Gastroesophageal sphincter (tissue), 4 donors: ENCODE results near the gene ACSL5. TPM values are rescaled to one million over a fixed set of nuclear protein-coding genes. Genes with fewer than 3 reads are reported as not detected.

Experiments used
- ATAC-seq: fragments of 150-250 bp; one replicate; pipeline ENCODE4 v1.9.1; 2016; ENCODE audit warnings: mild to moderate bottlenecking, moderate library complexity
- H3K27ac ChIP-seq, 4 donors: fragments of 200-600 bp; sonication (generic) in 3 of 4; 1 replicate in 3 of 4; 2 replicates in 1 of 4; pipeline ENCODE4 v1.5.1; 2016 to 2019
- H3K27me3 ChIP-seq: fragments of 200-600 bp; sonication (generic); one replicate; pipeline ENCODE4 v1.5.1; 2019
- H3K36me3 ChIP-seq, 2 donors: fragments of 200-600 bp; sonication (generic); one replicate each; pipeline ENCODE4 v1.5.1; 2019; ENCODE audit warnings: control low read depth in 1 of 2
- H3K4me1 ChIP-seq, 3 donors: fragments of 200-600 bp; sonication (generic); 1 replicate in 2 of 3; 2 replicates in 1 of 3; pipeline ENCODE4 v1.5.1; 2016 to 2019; ENCODE audit warnings: control low read depth in 2 of 3
- H3K4me3 ChIP-seq, 2 donors: fragments of 200-600 bp; sonication (generic); one replicate each; pipeline ENCODE4 v1.5.1; 2019; ENCODE audit warnings: mild to moderate bottlenecking in 1 of 2, moderate library complexity in 1 of 2
- H3K9me3 ChIP-seq, 3 donors: fragments of 200-600 bp; sonication (generic); one replicate each; pipeline ENCODE4 v1.5.1; 2017 to 2019; ENCODE audit warnings: control low read depth in 2 of 3
- CTCF ChIP-seq, 4 experiments: fragments of 200-600 bp in 2 of 4; fragments of 450-650 bp in 2 of 4; sonication (generic) in 1 of 4; IDR thresholded peaks; one replicate each; pipeline ENCODE4 v1.5.1; 2017 to 2019; ENCODE audit warnings: antibody characterized with exemption in 4 of 4, mild to moderate bottlenecking in 2 of 4, moderate library complexity in 2 of 4
- EP300 ChIP-seq: sonication (generic); formaldehyde crosslinking; IDR thresholded peaks from one replicate; pipeline ENCODE4 v1.6.1; 2017; ENCODE audit warnings: antibody characterized with exemption, mild to moderate bottlenecking
- POLR2A ChIP-seq, 2 donors: fragments of 450-650 bp; IDR thresholded peaks; one replicate each; pipeline ENCODE4 v1.6.1; 2017; ENCODE audit warnings: antibody characterized with exemption in 2 of 2, mild to moderate bottlenecking in 2 of 2, moderate library complexity in 1 of 2
- POLR2AphosphoS5 ChIP-seq: sonication (generic); formaldehyde crosslinking; IDR thresholded peaks from one replicate; pipeline ENCODE4 v1.6.1; 2017; ENCODE audit warnings: antibody characterized with exemption
- WGBS, 2 donors: methylation state at CpG; one replicate each; pipeline ENCODE4 v1.1.5; 2018; ENCODE audit warnings: low coverage in 1 of 2; 5-methylcytosine and 5-hydroxymethylcytosine counted together
- total RNA-seq, 4 donors: library from RNA; depleted of rRNA; stranded (reverse); fragments of >200 nt; gene quantifications; one replicate each; pipeline ENCODE4 v1.1.0, GENCODE V29; 2016

Gene ACSL5
- total RNA-seq, 4 donors from 2014 or later: 2.0 to 14.6 (median 9.8) TPM

- Histone ChIP-seq H3K27me3 (no peaks in the 10 kb centered on the region), H3K4me3 (peak within 1 kb of the TSS; percentile 73 to 88), H3K27ac (peak within 1 kb of the TSS; percentile 70 to 93 (median 92)), H3K9me3 (no peaks in the 10 kb centered on the region), H3K36me3 (peaks cover 0 to 41% of the 10 kb centered on the region in 2 donors), H3K4me1 (peaks cover 11 to 53% (median 15%) of the 10 kb centered on the region in 3 donors)
- WGBS, 2 donors: 0 to 5% methylated on average over 4 to 38 of the region's 59 CpGs
- ATAC-seq: peak; percentile 98
- peak; percentile 60 to 72 for TF ChIP-seq POLR2A (IDR thresholded peaks at IDR 0.05)
- TF ChIP-seq EP300: no peak
- TF ChIP-seq POLR2AphosphoS5: peak; percentile 65
These were observed 73.1 kb downstream of the ACSL5 start, which contains the start of the genes VTI1A and ZDHHC6 for GRCh38 chr10:112446855-112447619. VTI1A (plus strand) TSS chr10:112447215; CDS start chr10:112447374, 159 bp downstream. ZDHHC6 (minus strand) TSS chr10:112446914; CDS start chr10:112445436, 1,478 bp downstream.

DNA sequence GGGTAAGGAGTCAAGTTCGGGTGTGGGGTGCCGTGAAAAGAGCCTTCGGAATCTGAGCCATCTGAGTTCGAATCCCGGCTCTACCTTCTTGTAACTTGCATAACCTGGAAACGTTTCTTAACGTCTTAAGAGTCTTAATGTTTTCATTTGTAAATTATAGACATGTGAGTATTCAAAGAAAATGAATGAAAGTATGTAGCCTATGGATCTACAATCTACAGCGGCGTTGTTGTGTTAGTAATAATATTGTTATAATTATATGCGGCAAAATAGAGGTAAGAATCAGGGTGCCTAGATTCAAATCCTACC is 73.7 kb downstream of the ACSL5 start:
- WGBS, 2 donors: 4 to 5% methylated on average over 7 to 10 of the region's 10 CpGs
- Histone ChIP-seq H3K27me3 (no peaks in the 10 kb centered on the region), H3K4me3 (peak overlapping the region; percentile 73 to 88), H3K9me3 (no peaks in the 10 kb centered on the region), H3K36me3 (peaks cover 0 to 36% of the 10 kb centered on the region in 2 donors), H3K27ac (peak overlapping the region; percentile 70 to 93 (median 92)), H3K4me1 (peaks cover 11 to 53% (median 15%) of the 10 kb centered on the region in 3 donors)
- TF ChIP-seq EP300 (no peak), POLR2AphosphoS5 (no peak), POLR2A (IDR thresholded peaks at IDR 0.05) (no peak), CTCF (IDR thresholded peaks at IDR 0.05) (no peak)
- no peak for ATAC-seq

- no peaks in the 10 kb centered on the region for H3K27me3 ChIP-seq
- peaks cover 11 to 45% (median 15%) of the 10 kb centered on the region in 3 donors for H3K4me1 ChIP-seq
- WGBS, 2 donors: 64 to 87% methylated on average over 4 of the region's 4 CpGs
- no peak for ATAC-seq
- no peak overlapping the region for H3K4me3 ChIP-seq
- no peaks in the 10 kb centered on the region for H3K9me3 ChIP-seq
- TF ChIP-seq EP300: no peak
- no peak for TF ChIP-seq POLR2A (IDR thresholded peaks at IDR 0.05)
- TF ChIP-seq POLR2AphosphoS5: no peak
- no peak for TF ChIP-seq CTCF (IDR thresholded peaks at IDR 0.05)
- H3K36me3 ChIP-seq: peaks cover 0 to 22% of the 10 kb centered on the region in 2 donors
- H3K27ac ChIP-seq: no peak overlapping the region
These were observed 75.0 kb downstream of the ACSL5 start for GRCh38 chr10:112448888-112449287.

DNA sequence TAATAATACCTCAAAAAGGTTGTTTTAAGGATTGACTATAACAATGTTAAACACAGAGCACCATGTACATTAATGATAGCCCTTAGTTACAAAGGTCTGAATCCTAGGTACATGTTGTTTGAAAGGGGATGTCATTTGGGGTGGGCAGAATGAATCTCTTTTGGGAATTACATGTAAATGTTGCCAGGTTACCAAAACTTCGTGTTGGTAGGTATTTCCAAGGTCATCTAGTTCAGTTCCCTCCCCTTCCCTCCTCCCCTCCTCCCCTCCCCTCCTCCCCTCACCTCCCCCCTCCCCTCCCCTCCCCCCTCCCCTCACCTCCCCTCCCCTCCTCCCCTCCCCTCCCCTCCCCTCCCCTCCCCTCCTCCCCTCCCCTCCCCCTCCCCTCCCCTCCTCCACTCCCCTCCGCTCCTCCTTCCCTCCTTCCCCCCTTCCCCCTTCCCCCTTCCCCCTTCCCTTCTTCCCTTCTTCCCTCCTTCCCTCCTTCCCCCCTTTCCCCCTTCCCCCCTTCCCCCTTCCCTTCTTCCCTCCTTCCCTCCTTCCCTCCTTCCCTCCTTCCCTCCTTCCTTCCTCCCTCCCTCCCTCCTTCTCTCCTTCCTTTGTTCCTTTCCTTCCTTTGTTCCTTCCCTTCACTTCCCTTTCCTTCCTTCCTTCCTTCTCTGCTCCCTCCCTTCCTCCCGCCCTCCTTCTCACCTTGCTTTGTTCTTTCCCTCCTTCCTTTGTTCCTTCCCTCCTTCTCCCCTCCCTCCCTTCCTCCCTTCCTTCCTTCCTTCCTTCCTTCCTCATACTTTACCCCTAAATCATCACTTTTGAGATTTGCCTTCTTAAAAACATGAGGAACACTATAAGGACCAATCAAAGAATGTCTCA is 81.2 kb downstream of the ACSL5 start:
- Histone ChIP-seq H3K4me3 (no peak overlapping the region), H3K27me3 (no peaks in the 10 kb centered on the region), H3K4me1 (no peaks in the 10 kb centered on the region), H3K27ac (no peak overlapping the region), H3K36me3 (no peaks in the 10 kb centered on the region), H3K9me3 (no peaks in the 10 kb centered on the region)
- TF ChIP-seq POLR2AphosphoS5 (no peak), EP300 (no peak)
- no peak for ATAC-seq
- 80 to 85% methylated on average over 1 to 2 of the region's 3 CpGs for WGBS, 2 donors

GRCh38 chr10:112456533-112456932 is 82.6 kb downstream of the ACSL5 start:
- H3K36me3 ChIP-seq: peaks cover 0 to 11% of the 10 kb centered on the region in 2 donors
- TF ChIP-seq CTCF (IDR thresholded peaks at IDR 0.05): no peak
- TF ChIP-seq EP300: no peak
- no peak for TF ChIP-seq POLR2A (IDR thresholded peaks at IDR 0.05)
- TF ChIP-seq POLR2AphosphoS5: no peak
- H3K4me1 ChIP-seq: no peaks in the 10 kb centered on the region
- H3K4me3 ChIP-seq: no peak overlapping the region
- WGBS, 2 donors: 80 to 92% methylated on average over 2 of the region's 2 CpGs
- no peaks in the 10 kb centered on the region for H3K9me3 ChIP-seq
- H3K27ac ChIP-seq: no peak overlapping the region
- no peak for ATAC-seq
- no peaks in the 10 kb centered on the region for H3K27me3 ChIP-seq
